Activated gamma-delta T cell treated with Interleukin-2 at 50 U/mL for 16 hours (primary cell): ENCODE measurements around the gene OR1A1.
"Not testable (repeated sequence)": the region's sequence is repeated elsewhere in the genome, so short reads cannot be mapped to it uniquely, and the experiment has no call there.

ENCODE experiments used
- DNase-seq: peaks from one replicate; pipeline ENCODE4 v3.0.0-alpha.2; 2020

Gene OR1A1, protein sequence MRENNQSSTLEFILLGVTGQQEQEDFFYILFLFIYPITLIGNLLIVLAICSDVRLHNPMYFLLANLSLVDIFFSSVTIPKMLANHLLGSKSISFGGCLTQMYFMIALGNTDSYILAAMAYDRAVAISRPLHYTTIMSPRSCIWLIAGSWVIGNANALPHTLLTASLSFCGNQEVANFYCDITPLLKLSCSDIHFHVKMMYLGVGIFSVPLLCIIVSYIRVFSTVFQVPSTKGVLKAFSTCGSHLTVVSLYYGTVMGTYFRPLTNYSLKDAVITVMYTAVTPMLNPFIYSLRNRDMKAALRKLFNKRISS

DNA sequence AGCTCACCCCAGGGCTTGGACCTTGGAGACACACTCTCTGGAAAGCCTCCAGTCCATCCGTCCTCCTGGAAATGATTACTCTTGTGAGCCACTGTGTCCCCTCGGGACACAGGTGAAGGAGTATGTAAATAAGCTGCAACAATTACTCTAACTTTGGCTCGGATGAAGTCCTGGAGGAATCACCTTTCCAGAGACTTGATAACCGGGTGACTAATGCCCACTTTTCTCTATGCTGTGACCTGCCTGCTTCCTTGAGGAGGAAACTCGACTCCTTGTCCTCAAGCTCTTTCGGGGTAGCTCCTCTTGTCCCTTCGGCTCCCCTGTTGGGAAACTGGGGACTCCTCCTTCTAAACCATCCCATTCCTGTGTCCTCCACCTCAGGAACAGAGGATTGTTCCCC, at the start of gene OR1A1:
OR1A1 (plus strand) TSS at position 301 of the 400 bp plus-strand sequence. CDS start 7,954 bp downstream, outside the sequence.
- no peak for DNase-seq

DNA sequence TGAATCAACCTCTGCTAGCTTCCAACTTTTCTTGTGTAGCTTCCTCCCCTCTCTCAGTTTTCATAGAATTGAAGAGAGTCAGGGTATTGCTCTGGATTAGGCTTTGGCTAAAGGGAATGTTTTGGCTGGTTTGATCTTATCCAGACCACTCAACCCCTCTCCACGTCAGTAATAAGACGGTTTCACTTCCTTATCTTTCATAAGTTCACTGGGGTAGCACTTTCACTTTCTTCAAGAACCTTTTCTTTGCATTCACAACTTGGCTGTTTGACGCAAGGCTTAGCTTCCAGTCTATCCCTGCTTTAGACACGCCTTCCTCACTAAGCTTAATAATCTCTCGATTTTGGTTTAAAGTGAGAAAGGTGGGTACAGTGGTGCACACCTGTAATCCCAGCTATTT, 39.9 kb upstream of the OR1A1 start:
- DNase-seq: no peak

- DNase-seq: no peak
Observed at GRCh38 chr17:3189961-3190360, 17.5 kb upstream of the OR1A1 start.

GRCh38 chr17:3197219-3197618, 10.2 kb upstream of the OR1A1 start, which contains the start of gene OR1A2:
TSS of gene OR1A2 (plus strand) at chr17:3197519. CDS start at chr17:3197519, 0 bp downstream.
- no peak for DNase-seq

DNA sequence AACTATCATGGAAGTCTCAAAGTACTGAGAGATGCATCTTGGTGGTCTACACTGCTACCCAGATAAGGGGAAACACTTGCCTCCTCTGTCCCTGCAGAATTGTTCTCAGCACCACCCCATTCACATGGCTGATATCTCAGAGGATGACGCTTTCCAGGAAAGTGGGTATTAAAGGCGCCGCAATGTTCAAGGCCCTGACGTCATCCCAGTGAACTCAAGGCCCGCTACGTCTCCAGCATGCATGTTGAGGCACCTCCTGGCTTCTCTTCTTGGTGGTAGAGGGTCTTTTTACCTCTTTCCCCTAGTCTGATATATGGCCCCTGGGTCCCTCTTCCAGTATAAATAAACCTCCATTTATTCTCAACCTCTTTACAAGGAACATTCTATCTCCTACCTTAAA, 1.0 kb downstream of the OR1A1 start:
- DNase-seq: no peak

DNA sequence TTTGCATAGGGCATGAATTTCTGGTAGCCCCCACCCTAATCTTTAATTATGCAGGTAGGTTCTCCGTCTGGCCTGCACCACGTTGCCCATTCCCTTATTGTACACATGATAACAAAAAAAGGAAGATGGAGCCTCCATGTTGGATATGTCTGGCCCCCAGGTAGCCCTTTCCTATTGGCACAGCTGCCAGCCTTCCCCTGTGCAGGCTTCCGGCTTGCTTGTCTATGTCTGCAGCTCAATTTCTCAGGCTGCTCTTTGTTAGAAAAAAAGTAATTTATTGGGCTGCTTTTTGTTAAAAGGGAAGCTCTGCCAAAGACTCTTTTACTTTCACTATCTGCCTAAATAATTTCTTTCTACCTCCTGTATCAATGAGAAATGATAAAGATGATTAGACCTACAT, 5.5 kb downstream of the OR1A1 start:
- DNase-seq: no peak

DNA sequence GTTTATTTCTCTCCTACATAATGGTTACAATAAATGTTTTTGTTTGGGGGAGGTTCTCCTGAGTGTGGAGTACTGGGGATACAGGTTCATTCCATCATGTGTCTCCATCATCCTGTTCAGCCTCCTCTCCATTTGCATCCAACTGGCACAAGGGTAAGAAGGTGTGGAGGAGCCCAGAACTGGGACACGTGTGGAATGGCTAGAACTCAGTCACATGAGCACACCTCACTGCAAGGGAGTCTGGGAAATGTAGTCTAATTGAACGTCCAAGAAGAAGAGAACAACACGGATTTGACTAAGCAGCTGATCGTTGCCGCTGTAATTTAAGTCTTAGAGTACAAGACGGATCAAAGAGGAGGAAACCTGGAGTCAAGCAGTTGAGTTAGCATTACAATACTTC, 6.1 kb downstream of the OR1A1 start:
- no peak for DNase-seq

DNA sequence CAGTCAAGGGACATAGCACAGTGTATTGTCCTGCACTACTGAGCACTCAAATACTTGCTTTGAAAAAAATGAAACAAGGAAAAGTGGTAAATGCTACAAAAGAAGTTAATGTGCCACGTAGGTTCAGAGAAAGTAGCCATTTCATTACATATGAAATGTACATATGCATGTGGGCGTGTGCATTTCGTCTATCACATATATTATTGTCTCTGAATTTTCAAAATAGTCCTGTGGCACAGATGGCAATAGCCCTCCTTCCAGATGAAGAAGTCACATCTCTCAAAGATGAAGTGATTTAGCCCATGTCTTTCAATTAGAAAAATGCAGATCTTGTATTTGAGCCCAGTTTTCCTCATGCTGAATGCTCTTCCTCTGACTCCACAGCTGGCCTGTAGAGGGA, 12.5 kb downstream of the OR1A1 start:
- DNase-seq: not testable (repeated sequence)

- no peak for DNase-seq
Observed at GRCh38 chr17:3221850-3222249, 14.4 kb downstream of the OR1A1 start.

DNA sequence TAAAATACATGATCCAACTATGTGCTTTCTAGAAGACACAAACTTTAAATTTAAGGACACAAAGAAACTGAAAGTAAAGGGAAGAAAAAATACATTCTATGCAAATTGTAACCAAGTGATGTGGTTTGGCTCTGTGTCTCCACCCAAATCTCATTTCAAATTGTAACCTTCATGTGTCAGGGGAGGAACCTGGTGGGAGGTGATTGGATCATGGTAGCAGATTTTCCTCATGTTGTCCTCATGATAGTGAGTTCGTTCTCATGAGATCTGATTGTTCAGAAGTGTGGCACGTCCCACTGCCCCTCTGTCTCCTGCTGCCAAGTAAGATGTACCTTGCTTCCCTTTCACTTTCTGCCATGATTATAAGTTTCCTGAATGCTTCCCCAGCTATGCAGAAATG, 15.0 kb downstream of the OR1A1 start:
- DNase-seq: no peak

GRCh38 chr17:3224721-3225352, 17.4 kb downstream of the OR1A1 start:
- not testable (repeated sequence) for DNase-seq

- not testable (repeated sequence) for DNase-seq
Observed at GRCh38 chr17:3232300-3232699, 24.8 kb downstream of the OR1A1 start.

GRCh38 chr17:3238685-3239084, 31.2 kb downstream of the OR1A1 start:
- peak; percentile 7 for DNase-seq

GRCh38 chr17:3241044-3241443, 33.6 kb downstream of the OR1A1 start:
- DNase-seq: not testable (repeated sequence)

- not testable (repeated sequence) for DNase-seq
Observed at GRCh38 chr17:3244841-3245240, 37.4 kb downstream of the OR1A1 start.

GRCh38 chr17:3249013-3249412, 41.5 kb downstream of the OR1A1 start:
- not testable (repeated sequence) for DNase-seq

DNA sequence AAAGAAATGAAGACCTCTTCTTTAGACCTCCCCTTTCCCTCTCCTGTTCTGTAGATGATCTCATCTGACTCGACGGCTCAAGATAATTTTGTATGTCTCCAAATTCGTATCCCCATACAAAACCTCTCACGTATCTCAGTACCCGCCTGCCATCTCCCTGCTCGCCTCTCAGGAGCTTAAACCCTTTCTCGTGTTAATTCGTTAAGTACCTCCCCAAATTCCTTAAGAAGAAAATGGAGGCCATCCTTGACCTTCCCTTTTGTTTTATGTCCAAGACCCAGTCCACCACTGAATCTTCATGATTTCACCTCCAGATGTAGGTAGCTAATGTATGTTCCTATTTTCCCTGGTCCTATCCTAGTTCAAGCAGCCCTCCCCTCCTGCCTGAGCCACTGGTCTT, 49.1 kb downstream of the OR1A1 start:
- DNase-seq: no peak

DNA sequence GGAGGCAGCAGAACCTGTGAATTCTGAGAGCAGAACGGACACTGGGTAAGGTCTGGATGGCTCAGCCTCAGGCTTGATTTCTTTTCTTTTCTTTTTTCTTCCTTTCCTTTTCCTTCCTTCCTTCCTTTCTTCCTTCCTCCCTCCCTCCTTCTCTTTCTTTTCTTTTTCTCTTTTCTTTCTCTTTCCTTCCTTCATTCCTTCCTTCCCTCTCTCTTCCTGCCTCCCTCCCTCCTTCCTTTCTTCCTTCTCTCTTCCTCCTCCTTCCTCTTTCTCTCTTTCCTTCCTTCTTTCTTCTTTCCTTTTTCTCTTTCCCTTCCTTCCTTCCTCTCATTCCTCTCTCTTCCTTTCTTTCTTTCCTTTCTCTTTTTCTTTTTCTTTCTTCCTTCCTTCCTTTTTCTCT, 52.7 kb downstream of the OR1A1 start:
- no peak for DNase-seq

DNA sequence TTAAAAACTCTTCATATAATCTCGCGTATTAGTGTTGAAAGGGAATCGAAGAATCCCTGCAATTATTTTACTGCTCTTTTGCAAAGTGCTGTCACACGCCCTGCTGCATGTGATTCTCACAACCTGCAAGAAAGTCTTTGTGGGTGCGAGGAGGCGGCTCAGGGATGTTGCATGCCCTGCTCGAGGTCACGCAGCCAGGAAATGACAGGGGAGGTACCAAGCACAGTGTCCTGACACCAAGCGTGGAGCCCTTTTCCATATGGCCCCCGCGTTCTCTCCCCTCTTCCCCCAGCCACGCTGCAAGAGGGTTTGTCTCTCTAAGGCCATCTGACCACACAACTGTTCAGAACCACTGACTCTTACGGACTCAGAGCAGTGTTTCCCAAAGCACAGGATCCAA, 53.1 kb downstream of the OR1A1 start:
- DNase-seq: no peak
